CD4-positive, alpha-beta T cell (primary cell): ENCODE measurements around the gene CLEC10A. TPM values are rescaled to one million over a fixed set of nuclear protein-coding genes. Genes with fewer than 3 reads are reported as not detected.

Source experiments
- ATAC-seq: fragments of 200-7000 bp; cut with Tn5 transposase; one replicate; pipeline ENCODE4 v1.10.0; 2022; ENCODE audit warnings: mild to moderate bottlenecking; ENCODE audit not compliant: poor library complexity
- CTCF ChIA-PET: fragments of 350-600 bp; sonication (Branson Sonifier 250); formaldehyde crosslinking; loops from one replicate; lab custom pipeline; 2021; ENCODE audit warnings: antibody characterized with exemption, inconsistent platforms; lab: Charles Lee
- POLR2A ChIA-PET: fragments of 350-600 bp; sonication (Branson Sonifier 250); formaldehyde crosslinking; loops from one replicate; lab custom pipeline; 2021; ENCODE audit warnings: antibody characterized with exemption, inconsistent platforms; lab: Charles Lee
- DNase-seq, 14 experiments: peaks; one replicate each; pipeline ENCODE4 v3.0.0-alpha.2; 2013 to 2020; ENCODE audit warnings: mixed read lengths in 2 of 14
- H3K27ac ChIP-seq, 2 donors: one replicate each; pipeline versions ENCODE4 v1.5.1 to v1.7.0; 2013; ENCODE audit warnings: low read length in 2 of 2, low read depth in 1 of 2, mild to moderate bottlenecking in 1 of 2
- H3K27me3 ChIP-seq, 2 experiments: 1 replicate in 1 of 2; 2 replicates in 1 of 2; pipeline versions ENCODE4 v1.6.1 to v1.7.0; 2013; ENCODE audit warnings: low read length in 2 of 2, control low read depth in 1 of 2, mild to moderate bottlenecking in 1 of 2, moderate library complexity in 1 of 2; ENCODE audit not compliant: insufficient read depth in 2 of 2, control insufficient read depth in 1 of 2
- H3K36me3 ChIP-seq: one replicate; pipeline ENCODE4 v1.6.1; 2013; ENCODE audit warnings: low read length, control low read depth; ENCODE audit not compliant: insufficient read depth
- H3K4me1 ChIP-seq: one replicate; pipeline ENCODE4 v1.6.1; 2013; ENCODE audit warnings: low read length, control low read depth; ENCODE audit not compliant: insufficient read depth
- H3K4me3 ChIP-seq: one replicate; pipeline ENCODE4 v1.5.1; 2013; ENCODE audit warnings: mild to moderate bottlenecking, low read length, moderate library complexity
- H3K9me3 ChIP-seq, 2 experiments: 1 replicate in 1 of 2; 2 replicates in 1 of 2; pipeline versions ENCODE4 v1.6.1 to v1.7.0; 2013; ENCODE audit warnings: low read length in 2 of 2, mild to moderate bottlenecking in 2 of 2, control low read depth in 1 of 2, moderate library complexity in 1 of 2; ENCODE audit not compliant: control insufficient read depth in 1 of 2, insufficient read depth in 1 of 2
- H3K27ac Mint-ChIP-seq: one replicate; pipeline ENCODE4 v1.8.0; 2020; ENCODE audit warnings: mixed read lengths
- H3K27me3 Mint-ChIP-seq: one replicate; pipeline ENCODE4 v1.8.0; 2021; ENCODE audit warnings: mixed read lengths
- H3K36me3 Mint-ChIP-seq: one replicate; pipeline ENCODE4 v1.8.0; 2021; ENCODE audit warnings: low read depth, mixed read lengths
- H3K4me1 Mint-ChIP-seq: one replicate; pipeline ENCODE4 v1.8.0; 2021; ENCODE audit warnings: low read depth, mixed read lengths
- H3K4me3 Mint-ChIP-seq: one replicate; pipeline ENCODE4 v1.8.0; 2020; ENCODE audit warnings: mild to moderate bottlenecking, mixed read lengths
- H3K9me3 Mint-ChIP-seq: one replicate; pipeline ENCODE4 v1.8.0; 2020; ENCODE audit warnings: mixed read lengths
- intact Hi-C, 2 experiments: fragments of 100-400 bp; cut with DNase I in 1 of 2; cut with micrococcal nuclease in 1 of 2; formaldehyde crosslinking; loops; one replicate each; pipeline versions ENCODE4 v1.15.1 to v1.9.0; 2023 to 2025; cut with DNase I, micrococcal nuclease
- total RNA-seq, 174 experiments: library from RNA in 2 of 174; stranded (reverse) in 2 of 174; gene quantifications; one replicate each; pipeline ENCODE4 v1.2.3 and lab custom pipeline; 2021 to 2026
- TF ChIP-seq, protein P1 (sequence below): fragments of 200-600 bp; IDR thresholded peaks from one replicate; pipeline ENCODE4 v1.8.0; 2022; ENCODE audit warnings: antibody characterized with exemption, mild to moderate bottlenecking

Gene CLEC10A
- total RNA-seq, 2 experiments from 2014 or later = 0.59 to 0.96 TPM

DNA sequence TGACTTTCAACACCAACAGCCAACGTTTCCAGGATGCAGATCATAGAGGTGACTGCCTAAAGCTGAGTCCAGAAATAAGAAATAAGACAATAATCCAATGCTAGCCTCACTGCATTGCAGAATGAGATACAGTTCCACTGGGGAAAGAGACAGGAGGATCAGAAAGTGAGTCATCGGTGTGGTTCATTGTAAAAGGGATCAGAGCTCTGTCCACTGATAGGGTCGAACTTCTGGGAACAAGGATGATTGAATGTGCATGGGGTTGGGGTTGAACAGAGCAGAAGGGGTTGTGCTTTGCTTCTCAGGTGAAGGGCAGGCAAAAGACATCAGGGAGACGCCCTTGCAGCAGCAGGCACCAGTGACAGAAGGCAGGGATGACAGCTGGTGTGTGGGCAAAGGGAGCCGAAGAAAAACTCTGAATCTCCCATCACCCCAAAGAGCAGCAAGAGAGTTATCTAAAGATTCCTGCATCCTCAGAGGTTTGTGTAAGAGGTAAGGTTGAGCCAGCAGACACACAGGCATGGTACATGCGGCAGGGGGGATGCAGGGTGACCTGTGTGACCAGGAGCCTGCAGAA is 16.4 kb downstream of the CLEC10A start:
- Histone ChIP-seq H3K36me3 (no peaks in the 10 kb centered on the region), H3K4me1 (no peaks in the 10 kb centered on the region), H3K27me3 (no peaks in the 10 kb centered on the region), H3K4me3 (no peak overlapping the region), H3K9me3 (peaks cover 9 to 13% of the 10 kb centered on the region in 2 experiments), H3K27ac (no peak overlapping the region)
- peaks cover 19% of the 10 kb centered on the region for H3K27me3 Mint-ChIP-seq
- ChIA-PET POLR2A (no interaction called here), CTCF (no interaction called here)
- TF ChIP-seq, protein P1, sequence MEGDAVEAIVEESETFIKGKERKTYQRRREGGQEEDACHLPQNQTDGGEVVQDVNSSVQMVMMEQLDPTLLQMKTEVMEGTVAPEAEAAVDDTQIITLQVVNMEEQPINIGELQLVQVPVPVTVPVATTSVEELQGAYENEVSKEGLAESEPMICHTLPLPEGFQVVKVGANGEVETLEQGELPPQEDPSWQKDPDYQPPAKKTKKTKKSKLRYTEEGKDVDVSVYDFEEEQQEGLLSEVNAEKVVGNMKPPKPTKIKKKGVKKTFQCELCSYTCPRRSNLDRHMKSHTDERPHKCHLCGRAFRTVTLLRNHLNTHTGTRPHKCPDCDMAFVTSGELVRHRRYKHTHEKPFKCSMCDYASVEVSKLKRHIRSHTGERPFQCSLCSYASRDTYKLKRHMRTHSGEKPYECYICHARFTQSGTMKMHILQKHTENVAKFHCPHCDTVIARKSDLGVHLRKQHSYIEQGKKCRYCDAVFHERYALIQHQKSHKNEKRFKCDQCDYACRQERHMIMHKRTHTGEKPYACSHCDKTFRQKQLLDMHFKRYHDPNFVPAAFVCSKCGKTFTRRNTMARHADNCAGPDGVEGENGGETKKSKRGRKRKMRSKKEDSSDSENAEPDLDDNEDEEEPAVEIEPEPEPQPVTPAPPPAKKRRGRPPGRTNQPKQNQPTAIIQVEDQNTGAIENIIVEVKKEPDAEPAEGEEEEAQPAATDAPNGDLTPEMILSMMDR = no peak
- H3K27ac Mint-ChIP-seq = no peak overlapping the region
- H3K9me3 Mint-ChIP-seq = peaks cover 8% of the 10 kb centered on the region
- H3K4me3 Mint-ChIP-seq = no peak overlapping the region
- H3K4me1 Mint-ChIP-seq = no peaks in the 10 kb centered on the region
- intact Hi-C loops = loop anchor here in 1 of 2 experiments (5.0 kb wide), 1 partner anchor 34 kb away; no protein-coding TSS in a partner anchor
- DNase-seq (no peak), ATAC-seq (no peak)
- no peaks in the 10 kb centered on the region for H3K36me3 Mint-ChIP-seq

DNA sequence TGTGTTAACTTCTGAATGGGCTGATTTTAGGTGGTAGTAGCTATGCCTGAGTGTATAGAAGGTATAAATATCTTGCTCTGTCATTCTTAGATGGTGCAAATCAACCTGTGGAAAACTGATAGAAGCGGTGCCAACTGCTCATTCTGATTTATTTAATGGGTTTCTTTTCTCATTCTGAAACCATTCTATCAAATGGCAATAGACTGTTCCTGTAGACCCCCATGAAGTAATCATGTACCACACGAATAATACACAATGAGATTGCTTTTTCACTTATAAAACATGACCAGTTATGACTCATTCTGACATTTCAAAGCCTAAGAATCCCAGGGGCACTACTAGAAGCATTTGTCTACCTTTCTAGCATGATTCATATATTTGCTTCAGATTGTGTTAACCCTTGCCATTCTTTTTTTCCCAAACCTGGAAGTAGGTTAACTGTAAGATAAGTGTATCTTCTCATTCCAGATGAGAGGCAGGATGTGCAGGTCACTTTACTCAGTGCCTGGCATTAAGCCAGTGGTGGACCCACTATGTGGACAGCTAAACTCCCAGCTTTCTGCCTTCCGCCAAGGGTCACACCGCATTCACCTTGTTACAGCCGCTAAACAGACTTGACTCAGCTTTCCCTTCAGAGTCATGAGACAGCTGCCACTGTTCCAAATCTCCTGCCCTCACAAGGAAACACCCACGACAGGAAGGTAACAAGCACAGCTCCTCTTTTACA is 19.7 kb downstream of the CLEC10A start:
- Mint-ChIP-seq H3K36me3 (no peaks in the 10 kb centered on the region), H3K9me3 (no peaks in the 10 kb centered on the region), H3K4me3 (no peak overlapping the region), H3K27me3 (peaks cover 19% of the 10 kb centered on the region), H3K4me1 (no peaks in the 10 kb centered on the region), H3K27ac (no peak overlapping the region)
- no peak overlapping the region for H3K4me3 ChIP-seq
- POLR2A ChIA-PET = no interaction called here
- no peaks in the 10 kb centered on the region for H3K27me3 ChIP-seq
- TF ChIP-seq, protein P1 = no peak
- ATAC-seq = no peak
- H3K4me1 ChIP-seq = no peaks in the 10 kb centered on the region
- no peak overlapping the region for H3K27ac ChIP-seq
- CTCF ChIA-PET = interaction anchor here (1.2 kb wide), 1 partner anchor 14 kb away, joined by 4 read pairs; no protein-coding TSS in a partner anchor
- H3K36me3 ChIP-seq = no peaks in the 10 kb centered on the region
- H3K9me3 ChIP-seq = no peaks in the 10 kb centered on the region
- intact Hi-C loops = loop anchor here in 1 of 2 experiments (5.0 kb wide), 1 partner anchor 37 kb away; no protein-coding TSS in a partner anchor
- DNase-seq = peak in 1 of 14 experiments; percentile 17

DNA sequence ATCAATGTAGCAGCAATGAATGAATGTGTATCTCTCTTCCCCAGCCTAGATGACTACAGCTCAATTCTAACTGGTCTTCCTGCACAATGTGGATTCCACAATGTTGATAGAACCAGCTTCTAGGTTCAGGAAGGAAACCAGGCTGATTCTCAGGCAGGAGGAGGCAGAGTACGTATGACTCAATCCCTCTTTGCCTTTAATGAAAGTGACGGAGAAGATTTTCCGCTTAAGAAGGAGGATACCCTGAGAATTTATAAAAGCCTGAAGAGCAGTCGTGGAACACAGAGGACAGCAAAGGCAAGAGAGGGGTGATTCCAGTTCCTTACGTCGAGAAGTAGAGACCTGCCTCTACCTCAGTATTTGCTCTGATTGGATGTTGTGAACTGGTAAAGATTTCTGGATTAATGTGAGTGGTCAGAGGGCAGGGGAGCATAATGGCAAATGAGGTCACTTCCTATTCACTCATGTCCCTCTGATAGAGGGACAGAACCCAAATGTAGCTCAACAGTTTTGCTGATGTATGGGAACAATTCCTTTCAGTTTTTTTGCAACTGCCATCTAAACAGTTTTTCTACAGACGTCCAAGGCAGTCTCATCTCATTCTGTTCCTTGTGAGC is 21.1 kb downstream of the CLEC10A start:
- H3K4me1 Mint-ChIP-seq = no peaks in the 10 kb centered on the region
- no peaks in the 10 kb centered on the region for H3K27me3 ChIP-seq
- ATAC-seq (no peak), DNase-seq (no peak)
- POLR2A ChIA-PET = no interaction called here
- CTCF ChIA-PET = no interaction called here
- H3K9me3 Mint-ChIP-seq = no peaks in the 10 kb centered on the region
- peaks cover 19% of the 10 kb centered on the region for H3K27me3 Mint-ChIP-seq
- intact Hi-C loops = no loop called here
- H3K36me3 ChIP-seq = no peaks in the 10 kb centered on the region
- TF ChIP-seq, protein P1 = no peak
- H3K4me3 ChIP-seq = no peak overlapping the region
- H3K9me3 ChIP-seq = no peaks in the 10 kb centered on the region
- H3K36me3 Mint-ChIP-seq = no peaks in the 10 kb centered on the region
- H3K4me3 Mint-ChIP-seq = no peak overlapping the region
- no peak overlapping the region for H3K27ac Mint-ChIP-seq
- H3K27ac ChIP-seq = no peak overlapping the region
- no peaks in the 10 kb centered on the region for H3K4me1 ChIP-seq
